ENCODE data around the gene HOXB5.

Gene HOXB5

GRCh38 chr17:48542114-48542656 is 51.4 kb downstream of the HOXB5 start:
- Mint-ChIP-seq H3K27me3 (ENCODE audit: low read depth) (peaks cover 10% of the 10 kb centered on the region), H3K4me3 (peak overlapping the region; percentile 99), H3K36me3 (ENCODE audit: low read depth) (peaks cover 21% of the 10 kb centered on the region), H3K4me1 (ENCODE audit: low read depth) (peaks cover 42% of the 10 kb centered on the region), H3K9me3 (no peaks in the 10 kb centered on the region), H3K27ac (peak overlapping the region; percentile 97)
- DNase-seq (ENCODE audit: low spot score) = peak; percentile 17

GRCh38 chr17:48541577-48542113 is 51.9 kb downstream of the HOXB5 start:
- Mint-ChIP-seq H3K9me3 (no peaks in the 10 kb centered on the region), H3K4me3 (peak overlapping the region; percentile 99), H3K4me1 (ENCODE audit: low read depth) (peaks cover 37% of the 10 kb centered on the region), H3K27me3 (ENCODE audit: low read depth) (peaks cover 11% of the 10 kb centered on the region), H3K27ac (peak overlapping the region; percentile 97), H3K36me3 (ENCODE audit: low read depth) (peaks cover 21% of the 10 kb centered on the region)
- DNase-seq (ENCODE audit: low spot score) = peak; percentile 29

Data from T-helper 2 cell treated with Interferon-gamma antibody and Interleukin-4, amounts not matched to agents 5 μg/mL and 100 μg/mL, for 36 hours (primary cell).